GM19324 (cell line): ENCODE results near the gene RPL18A.

Source experiments
- ATAC-seq: cut with Tn5 transposase; IDR thresholded peaks from one replicate; pipeline ENCODE4 v1.9.1; 2021; ENCODE audit warnings: mild to moderate bottlenecking, moderate library complexity; ENCODE audit not compliant: unreplicated experiment, low FRiP score

Gene RPL18A

GRCh38 chr19:17859533-17860330 lies at the start of gene RPL18A:
Gene RPL18A, plus strand, starts transcription at chr19:17859910. Its CDS starts 47 bp downstream, at chr19:17859957.
- peak; percentile 94 for ATAC-seq

DNA sequence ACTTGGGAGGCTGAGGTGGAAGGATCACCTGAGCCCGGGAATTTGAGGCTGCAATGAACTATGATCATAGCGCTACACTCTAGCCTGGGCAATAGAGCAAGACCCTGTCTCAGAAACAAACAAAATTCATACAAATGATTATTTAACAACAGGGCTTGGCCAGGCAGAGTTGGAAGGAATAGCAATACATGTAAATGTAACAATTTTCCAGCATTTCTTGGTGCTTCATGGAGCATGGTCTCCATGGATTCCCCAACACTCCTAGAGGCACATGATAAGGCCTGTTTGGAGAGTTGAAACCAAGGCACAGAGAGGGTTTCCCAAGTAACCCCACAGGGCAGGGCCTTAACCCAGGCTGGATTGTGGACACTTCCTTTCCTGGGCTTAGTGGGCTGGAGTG lies 48.6 kb upstream of the RPL18A start:
- ATAC-seq, result no peak

GRCh38 chr19:17811681-17812080 lies 48.0 kb upstream of the RPL18A start:
- ATAC-seq, result no peak

- no peak for ATAC-seq
Measured at GRCh38 chr19:17812099-17812498, 47.6 kb upstream of the RPL18A start.

DNA sequence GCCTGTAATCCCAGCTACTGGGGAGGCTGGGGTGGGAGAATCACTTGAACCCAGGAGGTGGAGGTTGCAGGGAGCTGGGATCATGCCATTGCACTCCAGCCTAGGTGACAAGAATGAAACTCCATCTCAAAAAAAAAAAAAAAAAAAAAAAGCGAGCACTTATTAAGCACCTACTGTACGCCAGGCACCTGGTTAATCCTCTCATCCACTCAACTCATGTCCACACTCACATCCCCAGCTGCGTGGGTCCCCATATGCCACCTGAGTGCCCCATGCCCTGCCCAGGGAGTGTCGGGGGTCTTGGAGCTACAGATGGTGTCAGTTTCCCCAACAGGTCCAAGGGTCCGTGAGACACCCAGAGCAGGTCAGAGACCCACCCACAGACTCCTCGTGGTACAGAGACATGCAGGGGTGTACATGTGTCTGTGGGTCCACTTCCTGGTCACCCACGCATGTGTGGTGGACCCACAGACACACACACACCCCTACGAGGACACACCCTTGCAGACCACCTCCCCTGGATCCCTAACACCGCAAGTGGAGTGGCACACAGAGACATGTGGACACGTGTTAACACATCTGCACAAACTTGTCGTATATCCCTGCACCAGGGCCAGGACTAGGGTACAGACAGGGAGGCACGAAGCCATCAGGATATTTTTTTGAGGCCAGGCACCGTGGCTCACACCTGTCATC lies 41.9 kb upstream of the RPL18A start:
- ATAC-seq, result no peak

GRCh38 chr19:17821190-17821589 lies 38.5 kb upstream of the RPL18A start, which contains the start of gene INSL3:
Gene INSL3, minus strand, starts transcription at chr19:17821519. Its CDS starts 13 bp downstream, at chr19:17821506.
- no peak for ATAC-seq

- ATAC-seq, result no peak
Measured at GRCh38 chr19:17824339-17824738, 35.4 kb upstream of the RPL18A start.

GRCh38 chr19:17826508-17827056 lies 33.1 kb upstream of the RPL18A start:
- ATAC-seq, result no peak

DNA sequence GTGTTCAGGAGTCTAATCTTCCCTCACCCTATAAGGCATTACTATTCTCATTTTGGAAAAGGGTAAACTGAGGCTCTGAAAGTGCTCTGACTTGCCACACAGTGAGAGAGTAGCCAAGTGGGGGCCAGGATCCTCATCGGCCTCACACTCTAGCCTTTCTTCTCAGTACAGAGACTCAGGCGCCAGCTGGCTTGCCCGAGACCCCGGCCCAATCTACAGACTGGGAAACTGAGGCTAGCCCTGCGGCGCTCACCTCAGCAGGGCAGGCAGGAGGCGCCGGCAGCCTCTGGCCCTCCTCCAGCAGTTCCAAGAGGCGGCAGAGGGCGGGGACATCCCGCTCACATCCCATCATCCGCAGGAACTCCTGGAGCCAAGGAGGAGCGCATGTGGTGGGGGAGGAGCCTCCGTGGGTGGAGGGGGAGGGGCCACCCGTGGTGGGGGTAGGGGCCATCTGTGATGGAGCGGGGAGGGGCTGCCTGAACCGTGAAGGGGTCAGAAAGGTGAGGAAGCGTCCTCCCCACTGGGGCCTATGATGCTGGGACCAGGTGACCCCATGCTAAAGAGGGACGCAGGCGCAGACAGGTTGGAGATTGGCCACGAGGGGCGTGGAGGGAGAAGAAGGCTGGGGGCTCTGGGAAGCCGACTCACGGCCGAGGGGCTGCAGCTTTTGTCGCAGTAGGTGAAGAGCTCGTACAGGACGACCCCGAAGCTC lies 29.7 kb upstream of the RPL18A start:
- no peak for ATAC-seq

DNA sequence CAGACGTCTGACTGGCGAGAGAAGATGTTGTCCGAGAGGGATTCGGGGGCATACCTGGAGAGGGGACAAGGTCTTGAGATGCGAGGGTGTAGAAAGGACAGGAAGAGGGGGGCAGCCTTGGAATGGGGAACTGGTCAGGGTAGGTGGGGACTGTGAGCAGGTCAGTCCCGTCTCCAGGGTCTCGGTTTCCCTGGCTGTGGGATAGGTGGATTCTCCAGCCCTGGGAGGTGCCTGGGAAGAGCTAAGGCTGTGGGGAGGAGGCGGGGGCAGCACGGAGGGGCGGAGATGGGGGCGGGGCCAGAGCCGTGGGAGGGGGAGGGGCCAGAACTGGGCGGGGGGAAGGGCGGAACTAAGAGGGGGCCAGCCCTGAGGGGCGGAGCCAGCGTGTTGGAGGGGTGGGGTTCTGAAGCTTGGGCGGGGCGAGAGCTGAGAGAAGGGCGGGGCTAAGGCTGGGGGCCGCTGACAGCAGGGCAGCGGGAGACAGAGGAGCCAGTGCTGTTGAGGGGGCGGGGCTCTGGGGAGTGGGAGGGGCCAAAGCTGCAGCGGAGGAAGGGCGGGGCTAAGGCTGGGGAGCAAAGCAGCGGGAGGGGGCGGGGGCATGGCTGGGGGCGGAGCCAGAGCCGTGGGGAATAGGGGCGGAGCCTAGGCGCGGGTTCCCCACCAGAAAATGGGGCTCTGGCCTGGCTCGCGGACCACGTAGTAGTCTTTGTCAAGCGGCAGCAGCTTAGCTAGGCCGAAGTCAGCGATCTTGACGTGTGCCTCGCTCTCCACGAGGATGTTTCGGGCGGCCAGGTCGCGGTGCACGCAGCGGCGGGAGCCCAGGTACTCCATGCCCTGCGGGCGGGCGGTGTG lies 28.9 kb upstream of the RPL18A start:
- no peak for ATAC-seq

DNA sequence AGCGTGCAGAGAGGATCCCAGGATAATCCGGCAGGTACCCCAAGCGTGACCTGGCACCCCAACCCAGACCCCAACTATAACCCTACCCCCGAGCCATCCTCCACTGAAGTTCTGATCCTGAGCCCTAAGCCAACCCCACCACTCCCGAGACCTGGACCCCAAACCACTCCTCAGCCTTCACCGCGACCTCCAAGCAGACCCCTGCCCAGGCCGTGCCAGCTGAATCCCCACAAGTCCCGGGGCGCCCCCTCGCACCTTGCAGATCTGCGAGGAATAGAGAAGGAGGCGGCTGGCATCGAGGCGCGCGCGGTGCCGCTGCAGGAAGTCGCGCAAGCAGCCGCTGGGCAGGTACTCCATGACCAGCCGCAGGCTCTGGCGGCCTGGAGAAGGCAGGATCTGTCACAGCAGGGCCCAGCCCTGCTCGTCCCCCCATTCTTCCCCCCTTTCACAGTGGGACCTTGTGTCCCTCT lies 28.3 kb upstream of the RPL18A start:
- no peak for ATAC-seq

DNA sequence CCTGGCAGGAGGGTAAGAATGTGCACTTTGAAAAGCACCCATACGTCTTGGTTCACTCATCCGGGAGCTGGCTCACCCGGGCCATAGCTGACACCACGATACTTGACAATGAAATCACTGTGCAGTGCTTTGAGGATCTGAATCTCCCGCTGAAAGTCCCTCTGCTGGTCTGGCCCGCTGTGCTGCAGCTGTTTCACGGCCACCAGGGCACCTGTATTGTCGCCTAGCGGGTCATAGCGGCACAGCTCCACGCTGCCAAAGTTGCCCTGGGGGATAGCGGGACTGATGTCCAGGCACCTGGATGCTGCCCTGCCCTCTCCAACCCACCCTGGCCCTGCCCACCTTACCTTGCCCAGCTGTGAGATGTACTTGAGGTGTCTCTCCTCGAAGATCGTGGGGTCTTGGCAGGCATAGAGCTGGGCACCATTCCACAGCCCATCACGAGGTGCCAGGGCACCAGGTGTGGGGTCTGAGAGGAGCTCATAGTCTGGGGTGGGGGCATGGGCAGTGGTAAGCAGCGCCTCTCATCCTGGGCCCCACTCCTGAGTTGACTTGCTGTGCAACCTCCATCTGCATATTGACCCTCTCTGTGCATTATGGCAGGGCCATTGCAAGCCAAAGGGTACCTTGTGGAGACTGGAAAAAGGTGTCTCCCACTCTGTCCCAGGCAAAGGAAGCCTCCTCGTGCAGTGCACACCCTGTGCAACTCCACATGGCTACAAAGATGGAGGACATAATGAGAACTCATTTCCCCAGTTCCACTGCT lies 27.1 kb upstream of the RPL18A start:
- no peak for ATAC-seq

DNA sequence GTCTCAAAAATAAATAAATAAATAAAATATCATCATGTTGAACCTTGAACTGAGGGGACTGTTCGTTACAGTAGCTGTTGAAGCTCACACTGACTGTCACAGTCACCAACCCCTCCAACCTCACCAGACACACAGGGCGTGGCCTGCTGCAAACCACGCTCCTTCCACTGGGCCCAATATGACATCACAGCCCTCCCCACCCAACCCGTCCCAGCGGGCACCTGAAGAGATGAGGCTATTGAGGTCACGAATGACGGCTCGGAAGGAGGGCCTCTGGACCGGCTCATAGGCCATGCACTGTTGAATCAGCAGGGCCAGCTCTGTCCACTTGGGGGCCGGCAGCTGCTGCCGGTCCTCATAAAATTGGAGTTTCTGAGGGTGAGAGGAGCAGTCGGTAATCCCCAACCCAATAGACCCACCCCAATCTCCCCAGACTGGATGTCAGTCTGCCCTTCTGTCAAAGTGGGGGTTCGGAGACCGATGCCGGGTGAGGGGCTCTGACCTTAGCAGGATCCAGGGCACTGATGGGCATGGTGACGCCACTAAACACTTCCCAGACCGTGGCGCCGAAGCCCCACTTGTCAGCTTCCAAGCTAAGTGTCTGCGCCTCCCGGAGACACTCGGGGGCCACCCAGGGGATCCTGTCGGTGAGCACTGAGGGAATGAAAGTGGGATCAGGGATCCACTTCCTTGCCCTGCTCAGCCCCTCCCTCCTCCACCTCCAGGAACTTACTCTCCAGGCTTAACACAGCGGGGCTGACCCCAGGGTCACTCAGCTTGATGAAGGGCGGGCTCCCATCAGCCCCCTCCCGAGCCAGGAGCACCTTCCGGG lies 25.1 kb upstream of the RPL18A start:
- no peak for ATAC-seq

- ATAC-seq, result no peak
Measured at GRCh38 chr19:17835182-17836006, 24.3 kb upstream of the RPL18A start.

DNA sequence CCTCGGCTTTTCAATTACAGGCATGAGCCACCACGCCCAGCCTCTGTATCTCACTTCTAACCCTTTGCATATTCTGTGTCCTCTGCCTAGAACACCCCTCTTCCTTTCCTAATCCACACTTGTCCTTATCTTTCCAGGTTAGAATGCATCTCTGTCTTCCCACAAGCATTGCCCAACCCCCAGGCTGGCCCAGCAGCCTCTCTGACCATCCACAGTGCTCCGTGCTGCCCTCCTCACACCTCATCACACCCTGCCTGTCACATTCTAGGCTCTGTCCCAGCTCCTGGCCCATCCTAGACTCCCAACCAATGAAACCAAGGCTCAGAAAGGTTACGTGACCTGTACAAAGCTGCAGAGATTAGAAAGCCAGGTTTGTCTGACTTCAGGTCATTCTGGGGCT lies 23.2 kb upstream of the RPL18A start:
- ATAC-seq, result no peak

DNA sequence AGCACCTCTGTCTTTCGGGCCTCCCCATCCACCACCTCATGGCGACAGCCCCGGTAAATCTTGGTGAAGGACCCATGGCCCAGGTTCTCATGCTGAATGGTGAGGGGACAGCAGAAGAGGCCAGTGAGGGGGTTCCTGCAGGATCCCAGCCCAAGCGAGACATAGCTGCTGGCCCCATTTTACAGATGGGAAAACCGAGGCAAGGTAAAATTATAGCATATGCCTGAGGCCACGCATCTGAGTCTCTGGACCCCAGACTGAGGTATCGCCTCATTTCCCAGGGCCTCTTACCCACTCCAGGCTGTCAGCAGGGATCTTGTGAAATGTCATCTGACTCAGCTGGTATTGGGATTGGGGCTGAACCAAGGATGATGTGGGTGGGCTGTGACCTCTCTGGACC lies 21.7 kb upstream of the RPL18A start:
- no peak for ATAC-seq

DNA sequence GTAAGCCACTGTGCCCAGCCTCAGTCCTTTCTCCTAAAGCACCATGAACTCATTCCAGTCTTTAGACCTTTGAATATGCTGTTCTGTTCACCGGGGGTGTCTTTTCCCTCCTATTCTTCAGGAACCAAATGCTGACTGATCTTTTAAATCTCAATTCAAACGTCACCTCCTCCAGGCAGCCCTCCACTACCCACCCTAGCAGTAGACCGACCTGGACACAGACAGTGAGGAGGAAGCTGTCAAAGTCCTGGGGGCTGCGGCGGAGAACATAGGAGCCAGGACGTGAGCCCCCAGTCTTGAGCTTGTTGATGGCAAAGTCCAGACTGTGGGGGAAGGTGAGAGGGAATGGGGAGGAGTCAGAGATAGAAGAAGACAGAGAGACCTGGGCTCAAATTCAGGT lies 19.7 kb upstream of the RPL18A start:
- no peak for ATAC-seq
